GM12864 (cell line): ENCODE data around the gene WAC.

Source experiments
- DNase-seq: peaks from one replicate; pipeline ENCODE4 v3.0.0-alpha.2; 2011; ENCODE audit warnings: low read depth
- H3K4me3 ChIP-seq: 2 replicates; pipeline ENCODE4 v1.5.1; 2011; ENCODE audit warnings: mild to moderate bottlenecking, low read depth, low read length, control low read depth
- TF ChIP-seq, protein P1 (sequence below): IDR thresholded peaks from 2 replicates; pipeline ENCODE4 v1.5.1; 2011; ENCODE audit warnings: low read depth, mild to moderate bottlenecking, moderate library complexity, low read length, control low read depth, inconsistent platforms; ENCODE audit errors: missing control alignments

The WAC gene

DNA sequence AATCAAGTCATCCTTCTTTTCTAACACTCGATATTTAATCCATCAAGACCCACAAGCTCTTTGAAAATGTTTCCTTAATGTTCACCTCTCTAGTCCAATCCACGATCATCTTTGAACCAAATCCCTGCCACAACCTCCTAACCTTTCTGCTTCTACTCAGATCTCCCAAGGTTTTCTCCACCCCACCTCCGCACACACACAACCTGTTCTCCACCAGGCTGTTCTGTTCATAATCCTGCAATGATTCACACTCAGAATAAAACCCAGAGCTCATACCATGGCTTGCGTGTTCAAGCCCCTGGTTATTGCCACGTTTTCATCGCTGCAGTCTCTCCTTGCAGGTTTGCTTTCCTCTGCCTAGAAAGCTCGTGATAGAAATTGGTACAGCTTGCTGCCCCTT lies 90.6 kb downstream of the WAC start:
- TF ChIP-seq, protein P1, sequence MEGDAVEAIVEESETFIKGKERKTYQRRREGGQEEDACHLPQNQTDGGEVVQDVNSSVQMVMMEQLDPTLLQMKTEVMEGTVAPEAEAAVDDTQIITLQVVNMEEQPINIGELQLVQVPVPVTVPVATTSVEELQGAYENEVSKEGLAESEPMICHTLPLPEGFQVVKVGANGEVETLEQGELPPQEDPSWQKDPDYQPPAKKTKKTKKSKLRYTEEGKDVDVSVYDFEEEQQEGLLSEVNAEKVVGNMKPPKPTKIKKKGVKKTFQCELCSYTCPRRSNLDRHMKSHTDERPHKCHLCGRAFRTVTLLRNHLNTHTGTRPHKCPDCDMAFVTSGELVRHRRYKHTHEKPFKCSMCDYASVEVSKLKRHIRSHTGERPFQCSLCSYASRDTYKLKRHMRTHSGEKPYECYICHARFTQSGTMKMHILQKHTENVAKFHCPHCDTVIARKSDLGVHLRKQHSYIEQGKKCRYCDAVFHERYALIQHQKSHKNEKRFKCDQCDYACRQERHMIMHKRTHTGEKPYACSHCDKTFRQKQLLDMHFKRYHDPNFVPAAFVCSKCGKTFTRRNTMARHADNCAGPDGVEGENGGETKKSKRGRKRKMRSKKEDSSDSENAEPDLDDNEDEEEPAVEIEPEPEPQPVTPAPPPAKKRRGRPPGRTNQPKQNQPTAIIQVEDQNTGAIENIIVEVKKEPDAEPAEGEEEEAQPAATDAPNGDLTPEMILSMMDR = no peak
- no peak overlapping the region for H3K4me3 ChIP-seq
- DNase-seq = no peak

DNA sequence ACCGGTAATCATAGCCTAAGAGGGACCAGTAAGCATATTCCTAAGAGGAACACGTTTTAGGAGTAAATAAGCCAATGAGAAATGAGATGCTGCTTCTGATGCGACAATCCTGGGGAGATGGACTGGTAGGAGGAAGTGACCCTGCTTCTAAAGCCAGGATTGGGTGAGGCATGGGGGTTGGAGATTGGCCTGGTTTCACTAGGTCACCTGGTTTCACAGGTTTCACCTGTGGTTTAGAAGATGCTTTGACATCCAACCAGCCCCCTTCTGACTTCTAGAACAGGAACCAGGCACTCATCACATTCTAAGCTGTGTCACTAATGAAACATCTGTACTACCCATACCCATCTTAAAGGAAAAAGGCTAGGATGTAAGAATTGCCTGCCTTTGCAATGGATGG lies 91.4 kb downstream of the WAC start:
- peak; percentile 5 for DNase-seq
- TF ChIP-seq, protein P1 = no peak
- H3K4me3 ChIP-seq = no peak overlapping the region

DNA sequence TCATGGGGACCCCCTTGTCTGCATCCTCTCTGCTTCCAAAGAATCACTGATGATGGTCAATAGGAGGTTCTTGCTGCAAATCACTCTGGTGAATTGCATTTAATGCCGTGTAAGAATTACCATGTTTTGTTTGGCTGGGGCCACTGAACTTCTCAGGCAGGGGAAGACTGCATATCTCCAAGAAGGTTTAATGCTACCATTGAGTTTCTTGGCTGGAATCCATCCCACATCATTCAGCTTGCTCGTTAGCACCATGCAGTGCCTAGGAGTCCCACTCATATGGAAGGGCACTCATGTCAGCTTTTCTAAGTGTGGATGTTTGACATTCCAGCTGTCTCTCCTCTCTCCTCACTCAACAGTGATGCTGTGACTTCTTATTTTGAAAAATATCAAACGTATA lies 94.2 kb downstream of the WAC start:
- TF ChIP-seq, protein P1 = no peak
- no peak for DNase-seq
- H3K4me3 ChIP-seq = no peak overlapping the region

DNA sequence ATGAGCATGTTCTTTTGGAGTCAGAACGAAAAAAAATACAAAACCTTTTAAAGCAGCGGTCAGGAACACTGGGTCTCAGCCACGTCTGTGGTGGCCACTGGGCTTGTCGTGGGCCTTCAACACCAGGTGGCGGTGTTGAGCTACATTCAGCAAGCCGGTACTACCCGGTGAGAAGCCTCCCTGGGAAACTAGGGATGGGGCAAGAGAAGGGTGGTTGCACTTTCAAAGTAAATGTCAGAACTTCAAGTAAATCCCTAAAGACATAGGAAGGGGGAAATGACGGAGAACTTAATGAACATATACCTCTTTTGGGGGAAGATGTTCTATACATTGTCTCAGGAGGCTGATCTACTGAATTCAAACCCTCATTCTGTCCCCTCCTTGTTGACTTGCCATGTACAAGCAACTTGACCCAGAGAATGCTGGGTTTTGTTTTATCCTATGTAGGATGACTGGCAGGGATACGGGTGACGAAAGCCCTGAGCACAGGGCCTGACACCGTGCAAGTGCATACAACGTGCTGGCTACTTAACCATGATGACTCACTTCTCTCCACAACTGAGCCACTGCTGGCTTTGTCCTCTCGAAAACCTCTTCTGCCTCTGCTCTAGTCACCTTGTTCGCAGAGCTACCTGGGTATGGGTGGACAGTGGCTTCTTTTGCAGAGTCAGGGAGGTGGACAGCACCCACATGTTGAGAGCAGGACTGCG lies 95.4 kb downstream of the WAC start:
- H3K4me3 ChIP-seq = no peak overlapping the region
- DNase-seq = peak; percentile 12
- TF ChIP-seq, protein P1 = peak; percentile 91

DNA sequence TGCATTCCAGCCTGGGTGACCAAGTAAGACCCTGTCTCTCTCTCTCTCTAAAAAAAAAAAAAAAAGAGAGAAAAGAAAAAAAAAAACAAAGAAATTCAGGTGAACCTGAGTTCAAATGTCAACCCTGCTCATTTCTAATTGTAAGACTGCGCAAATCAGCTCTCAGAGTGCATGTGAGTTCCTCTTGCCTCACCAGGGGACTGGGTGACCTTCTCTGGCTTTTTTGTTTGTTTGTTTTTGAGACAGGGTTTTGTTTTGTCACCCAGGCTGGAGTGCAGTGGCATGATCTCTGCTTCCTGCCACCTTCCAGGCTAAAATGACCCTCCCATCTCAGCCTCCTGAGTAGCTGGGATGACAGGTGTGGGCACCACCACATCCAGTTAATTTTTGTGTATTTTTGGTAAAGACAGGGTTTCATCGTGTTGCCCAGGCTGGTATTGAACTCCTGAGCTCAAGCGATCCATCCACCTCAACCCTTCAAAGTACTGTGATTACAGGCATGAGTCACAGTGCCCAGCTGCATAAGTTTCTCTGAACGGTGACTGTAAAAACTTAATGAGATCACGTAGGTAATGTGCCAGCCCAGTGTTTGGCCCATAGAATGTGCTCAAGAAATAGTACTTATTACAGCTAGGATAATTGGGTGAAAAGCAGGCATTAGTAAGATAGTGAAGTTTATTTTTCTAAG lies 99.1 kb downstream of the WAC start:
- H3K4me3 ChIP-seq = no peak overlapping the region
- TF ChIP-seq, protein P1 = no peak
- DNase-seq = no peak

DNA sequence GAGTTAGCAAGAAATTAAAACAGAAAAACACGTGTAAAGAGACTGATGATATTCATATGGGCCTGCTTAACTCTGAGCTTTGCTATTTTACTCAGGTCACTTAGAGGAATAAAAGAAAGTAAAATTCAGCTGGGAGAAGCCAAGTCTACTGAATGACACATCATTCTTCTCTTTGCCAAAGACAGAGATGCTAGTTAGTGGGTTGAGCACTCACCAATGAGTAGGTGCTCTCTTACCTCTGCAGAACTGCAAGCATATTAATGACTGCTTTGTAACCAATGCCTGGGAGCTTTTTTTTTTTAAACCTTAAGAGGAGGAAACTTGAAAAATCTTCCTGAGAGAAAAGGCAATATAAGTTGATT lies 99.6 kb downstream of the WAC start:
- no peak overlapping the region for H3K4me3 ChIP-seq
- no peak for DNase-seq
- TF ChIP-seq, protein P1 = no peak

DNA sequence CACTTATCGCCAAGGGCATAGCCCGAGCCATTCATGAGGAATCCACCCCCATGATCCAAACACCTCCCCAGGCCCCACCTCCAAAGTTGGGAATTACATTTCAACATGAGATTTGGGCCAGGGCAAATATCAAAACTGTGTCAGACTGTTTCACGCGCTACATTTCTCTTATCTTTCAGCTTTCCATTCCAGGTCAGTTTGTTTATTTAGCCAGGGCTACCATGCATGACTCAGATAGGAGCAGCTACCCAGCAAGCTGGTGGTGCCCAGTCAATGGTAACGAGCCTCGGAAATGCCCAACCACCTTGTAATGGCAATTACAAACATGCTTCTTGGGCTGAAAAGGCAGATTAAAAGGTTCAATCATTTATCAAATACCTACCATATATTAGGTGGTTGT lies 100.8 kb downstream of the WAC start:
- no peak for DNase-seq
- TF ChIP-seq, protein P1 = no peak

More for the DNA sequence above, 100.8 kb downstream of the WAC start:
- no peak overlapping the region for H3K4me3 ChIP-seq
